Stimulated activated naive CD8-positive, alpha-beta T cell treated with anti-CD3 and anti-CD28 coated beads, Interleukin-15, Interleukin-2, amounts not matched to agents 100 U/mL and 50 U/mL, for 24 hours (primary cell): ENCODE measurements around the gene SBK3.
"Not testable (repeated sequence)": the region's sequence is repeated elsewhere in the genome, so short reads cannot be mapped to it uniquely, and the experiment has no call there.

ENCODE experiments used
- ATAC-seq: fragments of 150-1000 bp; cut with Tn5 transposase; one replicate; pipeline ENCODE4 v1.10.0; 2021
- DNase-seq: peaks from one replicate; pipeline ENCODE4 v3.0.0; 2021

The SBK3 gene

GRCh38 chr19:55540619-55541018, 4.7 kb downstream of the SBK3 start:
- no peak for DNase-seq

GRCh38 chr19:55539090-55539984, 6.0 kb downstream of the SBK3 start:
- ATAC-seq (no peak), DNase-seq (no peak)

More at GRCh38 chr19:55540619-55541018, 4.7 kb downstream of the SBK3 start:
- ATAC-seq, result no peak

- ATAC-seq (no peak), DNase-seq (no peak)
These were observed 7.2 kb downstream of the SBK3 start for GRCh38 chr19:55538132-55538531.

GRCh38 chr19:55537741-55538111, 7.6 kb downstream of the SBK3 start:
- DNase-seq, result no peak
- ATAC-seq, result no peak

DNA sequence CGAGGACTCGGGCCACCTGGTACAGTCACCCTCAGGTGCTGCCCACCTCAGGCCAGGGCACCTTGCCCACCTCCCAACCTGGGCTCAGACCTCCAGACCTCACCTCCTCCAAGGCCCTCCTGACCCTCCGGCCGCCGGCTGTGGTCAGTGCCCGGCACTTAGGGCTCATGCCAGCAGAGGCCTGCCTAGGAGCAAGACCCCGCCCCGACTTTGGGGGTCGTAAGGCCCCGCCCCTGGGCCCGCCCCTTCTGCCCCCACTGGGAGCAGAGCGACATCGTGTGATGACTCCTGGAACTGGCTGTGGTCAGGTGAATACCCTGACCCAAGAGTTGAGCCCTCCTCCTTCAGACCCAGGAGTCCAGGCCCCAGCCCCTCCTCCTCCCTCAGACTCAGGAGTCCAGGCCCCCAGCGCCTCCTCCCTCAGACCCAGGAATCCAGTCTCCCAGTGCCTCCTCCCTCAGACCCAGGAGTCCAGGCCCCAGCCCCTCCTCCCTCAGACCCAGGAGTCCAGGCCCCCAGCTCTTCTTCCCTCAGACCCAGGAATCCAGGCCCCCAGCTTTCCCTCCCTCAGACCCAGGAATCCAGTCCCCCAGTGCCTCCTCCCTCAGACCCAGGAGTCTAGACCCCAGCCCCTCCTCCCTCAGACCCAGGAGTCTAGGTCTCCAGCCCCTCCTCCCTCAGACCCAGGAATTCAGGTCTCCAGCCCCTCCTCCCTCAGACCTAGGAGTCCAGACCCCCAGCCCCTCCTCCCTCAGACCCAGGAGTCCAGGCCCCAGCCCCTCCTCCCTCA, 8.2 kb downstream of the SBK3 start, which contains the start of gene SBK2:
Gene SBK2 (minus strand): TSS at position 183 of the 790 bp plus-strand sequence. CDS start 839 bp downstream, outside the sequence.
- peak; percentile 22 for DNase-seq
- no peak for ATAC-seq

GRCh38 chr19:55536366-55536765, 9.0 kb downstream of the SBK3 start:
- no peak for ATAC-seq
- DNase-seq, result no peak

GRCh38 chr19:55535965-55536350, 9.4 kb downstream of the SBK3 start:
- no peak for DNase-seq
- ATAC-seq, result no peak

- no peak for DNase-seq
- ATAC-seq, result no peak
These were observed 10.0 kb downstream of the SBK3 start for GRCh38 chr19:55535173-55535964.

- not testable (repeated sequence) for DNase-seq, ATAC-seq
These were observed 11.1 kb downstream of the SBK3 start for GRCh38 chr19:55534280-55534679.

DNA sequence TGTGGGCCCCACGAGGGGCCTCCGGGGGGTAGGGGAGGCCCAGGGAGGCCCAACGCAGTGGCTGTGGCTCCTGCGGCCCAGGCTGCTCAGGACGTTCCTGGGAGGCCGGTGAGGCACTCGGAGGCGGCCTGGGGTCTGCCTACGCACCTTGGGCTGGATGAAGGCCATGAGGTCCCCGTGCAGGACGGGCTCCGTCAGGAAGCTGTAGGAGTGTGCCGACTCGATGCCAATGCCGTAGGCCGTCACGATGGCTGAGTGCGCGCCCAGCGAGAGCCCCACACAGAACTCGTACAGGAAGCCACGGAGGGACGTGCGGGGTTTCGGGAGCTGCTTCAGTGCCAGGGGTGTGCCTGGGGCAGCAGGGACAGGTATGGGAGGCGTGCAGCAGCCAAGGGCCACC, 14.3 kb downstream of the SBK3 start:
- no peak for DNase-seq
- no peak for ATAC-seq

GRCh38 chr19:55529636-55530234, 15.6 kb downstream of the SBK3 start:
- no peak for ATAC-seq
- no peak for DNase-seq

DNA sequence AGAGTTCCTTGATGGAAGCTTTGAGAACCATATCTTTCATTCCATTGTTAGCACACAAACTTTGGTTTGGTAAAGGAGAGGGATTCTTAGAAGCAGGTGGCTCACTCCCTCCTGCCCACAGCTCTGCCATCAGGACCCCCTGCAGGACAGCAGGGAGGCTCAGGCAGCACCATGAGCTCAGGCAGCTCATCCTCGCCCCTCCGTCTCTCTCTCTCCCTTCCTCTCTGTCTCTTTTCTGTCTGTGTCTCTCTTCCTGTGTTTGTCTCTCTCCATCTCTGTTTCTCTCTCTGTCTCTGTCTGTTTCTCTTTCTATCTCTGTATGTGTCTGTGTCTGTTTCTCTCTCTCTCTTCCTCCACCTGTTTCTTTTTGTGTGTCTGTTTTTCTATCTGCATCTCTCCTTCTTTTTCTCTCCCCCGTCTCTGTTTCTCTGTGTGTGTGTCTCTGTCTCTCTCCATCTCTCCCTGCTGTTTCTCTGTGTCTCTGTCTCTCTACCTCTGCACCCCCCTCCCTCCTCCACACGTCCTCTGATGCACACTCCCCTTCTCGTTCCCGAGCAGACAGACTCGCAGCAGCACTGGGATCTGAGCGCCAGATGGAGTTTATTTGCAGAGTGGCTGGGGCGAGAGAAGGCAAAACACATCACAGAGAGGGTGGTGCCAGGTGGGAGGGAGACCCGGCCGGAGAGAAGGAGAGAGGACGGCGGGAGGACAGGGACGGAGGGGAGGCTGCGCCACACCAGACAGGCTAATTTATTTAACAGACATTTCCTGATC, 17.1 kb downstream of the SBK3 start:
- ATAC-seq, result no peak
- DNase-seq, result no peak

DNA sequence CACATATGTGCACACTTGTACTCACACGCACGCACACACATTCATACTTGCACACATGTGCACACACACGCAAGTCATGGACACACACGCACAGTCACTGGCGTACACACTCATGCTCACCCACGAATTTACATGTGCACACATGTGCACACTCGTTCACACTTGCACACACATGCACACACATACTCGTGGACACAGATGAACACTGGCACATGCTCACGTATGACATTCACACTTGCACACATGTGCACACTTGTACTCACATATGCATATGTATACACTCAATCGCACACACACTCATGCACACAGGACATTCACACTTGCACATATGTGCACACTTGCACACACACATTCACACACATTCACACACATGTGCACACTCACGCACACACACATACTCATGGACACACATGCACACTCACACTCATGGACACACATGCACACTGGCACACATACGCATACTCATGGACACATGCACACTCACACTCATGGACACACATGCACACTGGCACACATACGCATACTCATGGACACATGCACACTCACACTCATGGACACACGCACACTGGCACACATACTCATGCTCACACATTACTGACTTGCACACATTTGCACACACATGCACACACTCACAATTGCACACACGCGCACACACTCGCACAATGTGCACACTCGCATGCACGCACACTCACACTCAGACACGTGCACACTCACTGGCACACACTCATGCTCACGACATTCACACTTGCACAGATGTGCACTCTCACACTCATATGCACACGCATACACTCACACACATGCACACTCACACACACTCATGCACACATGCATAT, 17.9 kb downstream of the SBK3 start:
- no peak for ATAC-seq
- no peak for DNase-seq

DNA sequence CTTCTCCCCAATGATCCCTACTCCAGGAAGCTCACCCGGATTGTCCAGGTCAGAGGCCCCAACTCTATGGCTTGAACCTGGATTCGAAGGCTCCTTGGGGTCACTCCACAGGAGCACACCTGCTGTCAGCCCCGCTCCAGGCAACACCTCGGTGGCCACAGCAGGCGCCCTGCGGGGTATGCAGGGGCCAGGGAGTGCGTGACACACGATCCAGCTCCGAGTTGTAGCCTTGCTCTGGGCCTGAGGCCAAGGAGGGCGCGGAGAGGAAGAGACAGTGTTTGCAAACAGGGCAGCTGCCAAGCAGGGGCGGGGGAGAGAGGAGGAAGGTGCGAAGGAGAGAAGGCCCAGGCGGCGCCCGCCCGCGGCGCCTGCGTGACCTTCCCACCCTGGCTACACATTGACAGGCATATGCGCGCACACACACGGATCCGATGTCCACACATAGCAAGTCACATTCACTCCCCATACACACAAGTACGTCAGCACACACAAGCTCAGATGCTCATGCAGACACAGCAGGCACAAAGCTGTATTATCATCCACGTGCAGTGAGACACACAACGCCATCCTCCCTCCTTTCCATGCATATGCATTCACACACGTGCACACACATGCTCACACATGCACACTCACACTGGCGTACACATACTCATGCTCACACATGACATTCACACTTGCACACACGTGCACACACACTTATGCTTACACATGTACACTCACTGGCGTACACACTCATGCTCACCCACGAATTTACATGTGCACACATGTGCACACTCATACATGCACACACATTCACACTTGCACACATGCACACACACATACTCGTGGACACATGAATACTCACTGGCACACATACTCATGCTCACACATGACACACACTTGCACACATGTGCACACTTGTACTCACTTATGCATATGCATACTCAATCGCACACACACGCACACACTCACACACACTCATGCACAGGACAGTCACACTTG, 18.8 kb downstream of the SBK3 start:
- no peak for ATAC-seq
- no peak for DNase-seq

DNA sequence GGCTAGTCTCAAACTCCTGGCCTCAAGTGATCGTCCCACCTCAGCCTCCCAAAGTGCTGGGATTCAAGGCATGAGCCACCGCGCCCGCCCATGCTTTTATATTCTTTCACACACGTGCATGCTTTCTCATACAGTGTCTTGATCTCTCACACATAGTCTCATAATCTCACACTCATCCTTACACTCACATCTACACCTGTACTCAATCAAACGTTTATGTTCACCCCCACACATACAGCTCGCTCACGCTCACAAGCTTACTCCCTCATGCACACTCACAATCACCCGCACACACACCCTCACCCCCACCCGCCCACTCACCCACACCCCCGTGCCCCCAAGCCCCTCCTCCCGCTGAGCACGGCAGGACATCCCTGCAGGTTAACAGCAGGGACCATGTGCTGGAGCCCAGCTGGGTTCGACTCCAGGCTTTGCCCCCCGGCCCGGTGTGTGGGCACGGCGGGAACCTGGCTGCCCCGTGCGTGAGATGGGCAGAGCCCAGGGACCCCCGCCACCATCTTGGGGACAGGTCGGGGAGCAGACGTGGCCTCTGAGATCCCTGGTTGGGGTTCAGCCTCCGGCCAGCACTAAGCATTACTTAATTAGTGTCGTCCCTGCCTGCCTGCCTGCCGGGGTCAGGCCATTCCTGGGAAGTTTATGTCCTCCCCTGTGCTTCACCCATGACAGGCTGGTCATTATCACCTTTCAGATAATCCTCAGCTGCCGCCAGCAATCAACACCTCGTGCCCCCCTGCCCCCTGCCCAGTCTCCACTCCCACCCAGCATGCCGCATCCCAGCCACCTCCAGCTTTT, 19.8 kb downstream of the SBK3 start:
- ATAC-seq, result no peak
- DNase-seq, result no peak

- no peak for ATAC-seq
- no peak for DNase-seq
These were observed 24.6 kb downstream of the SBK3 start for GRCh38 chr19:55520691-55521292.

GRCh38 chr19:55519451-55520311, 25.7 kb downstream of the SBK3 start:
- DNase-seq (no peak), ATAC-seq (no peak)
